Measurements from ENCODE around the gene GAS2L1.
"Not testable (repeated sequence)": the region's sequence is repeated elsewhere in the genome, so short reads cannot be mapped to it uniquely, and the experiment has no call there.

GAS2L1 gene

GRCh38 chr22:29344137-29344536 lies 37.7 kb downstream of the GAS2L1 start:
- Mint-ChIP-seq H3K9me3 (no peaks in the 10 kb centered on the region), H3K27me3 (ENCODE audit: low read depth) (no peaks in the 10 kb centered on the region), H3K4me1 (peaks cover 21% of the 10 kb centered on the region)

DNA sequence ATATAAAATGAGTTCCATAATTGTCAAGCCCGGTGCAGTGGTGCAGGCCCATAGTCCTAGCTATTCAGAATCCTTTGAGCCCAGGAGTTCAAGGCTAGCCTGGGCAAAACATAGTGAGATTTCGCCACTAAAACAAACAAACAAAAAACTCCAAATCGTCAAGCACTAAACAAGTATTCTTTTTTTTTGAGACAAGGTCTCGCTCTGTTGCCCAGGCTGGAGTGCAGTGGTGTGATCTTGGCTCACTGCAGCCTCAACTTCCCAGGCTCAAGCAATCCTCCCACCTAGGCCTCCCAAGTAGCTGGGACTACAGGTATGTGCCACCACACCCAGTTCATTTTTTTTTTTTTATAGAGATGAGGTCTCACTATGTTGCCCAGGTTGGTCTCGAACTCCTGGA lies 38.4 kb downstream of the GAS2L1 start:
- Mint-ChIP-seq H3K4me1 (peaks cover 21% of the 10 kb centered on the region), H3K36me3 (ENCODE audit: low read depth) (peaks cover 38% of the 10 kb centered on the region)
- not testable (repeated sequence) for H3K9me3 Mint-ChIP-seq; H3K4me3 Mint-ChIP-seq; H3K27ac Mint-ChIP-seq; H3K27me3 Mint-ChIP-seq (ENCODE audit: low read depth)

More at GRCh38 chr22:29344137-29344536, 37.7 kb downstream of the GAS2L1 start:
- no peak overlapping the region for H3K4me3 Mint-ChIP-seq
- peak overlapping the region in 1 of 3 experiments; percentile 62 for H3K27ac Mint-ChIP-seq
- TF ChIP-seq CTCF (IDR thresholded peaks at IDR 0.05; ENCODE audit: unreplicated experiment in 3 of 3), result no peak
- H3K36me3 Mint-ChIP-seq (ENCODE audit: low read depth), result peaks cover 43% of the 10 kb centered on the region

DNA sequence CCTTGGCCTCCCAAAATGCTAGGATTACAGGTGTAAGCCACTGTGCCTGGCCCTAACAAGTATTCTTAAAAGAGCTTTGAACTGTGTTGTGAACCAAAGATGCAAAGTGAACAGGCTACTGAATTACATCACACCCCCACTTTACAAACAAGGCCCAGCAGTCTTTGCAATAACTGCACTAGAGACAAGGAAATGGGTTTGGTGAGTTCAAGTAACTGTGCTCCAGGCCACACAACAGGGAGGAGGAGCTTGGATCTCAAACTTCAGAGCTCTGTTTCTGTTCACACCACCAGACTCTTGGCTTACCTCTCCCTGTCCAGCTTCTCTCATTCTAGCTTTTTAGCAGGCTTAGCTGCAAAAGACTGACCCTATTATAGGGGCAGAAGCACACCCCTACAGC lies 39.5 kb downstream of the GAS2L1 start:
- Mint-ChIP-seq H3K36me3 (ENCODE audit: low read depth) (peaks cover 39% of the 10 kb centered on the region), H3K4me3 (no peak overlapping the region), H3K27ac (peak overlapping the region in 1 of 3 experiments; percentile 42), H3K27me3 (ENCODE audit: low read depth) (no peaks in the 10 kb centered on the region), H3K4me1 (peaks cover 21% of the 10 kb centered on the region), H3K9me3 (no peaks in the 10 kb centered on the region)
- TF ChIP-seq CTCF (IDR thresholded peaks at IDR 0.05; ENCODE audit: unreplicated experiment in 3 of 3), result no peak

DNA sequence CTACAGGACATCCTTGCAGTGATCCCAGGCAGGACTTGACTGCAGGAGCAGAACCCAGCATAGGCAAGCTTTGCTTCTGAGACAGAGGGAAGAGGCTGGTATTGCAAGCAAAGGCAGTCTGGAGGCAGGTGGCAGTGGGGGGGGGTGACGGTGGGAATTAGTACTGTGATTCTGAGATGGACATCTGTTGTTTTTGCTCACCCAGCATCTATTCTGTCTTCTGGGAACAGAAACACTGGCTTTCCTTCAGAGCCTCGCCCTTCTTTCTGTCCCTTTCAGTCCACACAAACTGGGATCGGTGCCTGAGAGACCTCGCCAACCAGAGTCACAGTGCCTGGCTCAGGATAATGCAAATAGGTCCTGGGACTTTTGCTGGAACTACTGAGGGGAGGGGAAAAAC lies 40.2 kb downstream of the GAS2L1 start:
- H3K36me3 Mint-ChIP-seq (ENCODE audit: low read depth), result peaks cover 46% of the 10 kb centered on the region
- no peaks in the 10 kb centered on the region for H3K9me3 Mint-ChIP-seq
- no peak for TF ChIP-seq CTCF (IDR thresholded peaks at IDR 0.05; ENCODE audit: unreplicated experiment in 3 of 3)
- no peak overlapping the region for H3K4me3 Mint-ChIP-seq
- peaks cover 21% of the 10 kb centered on the region for H3K4me1 Mint-ChIP-seq
- H3K27ac Mint-ChIP-seq, result no peak overlapping the region
- H3K27me3 Mint-ChIP-seq (ENCODE audit: low read depth), result no peaks in the 10 kb centered on the region

- Mint-ChIP-seq H3K9me3 (no peaks in the 10 kb centered on the region), H3K4me1 (peaks cover 25% of the 10 kb centered on the region), H3K27ac (no peak overlapping the region), H3K4me3 (no peak overlapping the region), H3K27me3 (ENCODE audit: low read depth) (no peaks in the 10 kb centered on the region), H3K36me3 (ENCODE audit: low read depth) (peaks cover 40% of the 10 kb centered on the region)
- TF ChIP-seq CTCF (IDR thresholded peaks at IDR 0.05; ENCODE audit: unreplicated experiment in 3 of 3), result no peak
Measured at GRCh38 chr22:29348041-29348440, 41.6 kb downstream of the GAS2L1 start.

GRCh38 chr22:29348956-29349355 lies 42.5 kb downstream of the GAS2L1 start:
- Mint-ChIP-seq H3K9me3 (no peaks in the 10 kb centered on the region), H3K27ac (no peak overlapping the region), H3K36me3 (ENCODE audit: low read depth) (peaks cover 41% of the 10 kb centered on the region), H3K4me1 (peaks cover 29% of the 10 kb centered on the region), H3K27me3 (ENCODE audit: low read depth) (no peaks in the 10 kb centered on the region), H3K4me3 (no peak overlapping the region)
- TF ChIP-seq CTCF (IDR thresholded peaks at IDR 0.05; ENCODE audit: unreplicated experiment in 3 of 3), result no peak

All from nephron (organoid).